K562 (cell line): ENCODE data around the gene PTPRR.

Experiments
- CREM ChIP-seq: IDR thresholded peaks from 2 replicates; pipeline ENCODE4 v1.6.1; 2014; ENCODE audit warnings: antibody characterized with exemption, low read depth
- CTCF ChIP-seq, 3 experiments: IDR thresholded peaks in 2 of 3; conservative IDR thresholded peaks in 1 of 3; 2 replicates each; pipeline ENCODE4 v1.5.1; 2011 to 2012; ENCODE audit warnings: low read length in 3 of 3, mild to moderate bottlenecking in 3 of 3, control low read depth in 2 of 3, improper control_type of control experiment in 1 of 3, inconsistent platforms in 1 of 3, low read depth in 1 of 3, mixed read lengths in 1 of 3, moderate library complexity in 1 of 3; ENCODE audit not compliant: insufficient read depth in 2 of 3
- E2F5 ChIP-seq: sonication (generic); formaldehyde crosslinking; IDR thresholded peaks from 2 replicates; pipeline ENCODE4 v1.8.0; 2022; ENCODE audit warnings: mild to moderate bottlenecking, missing genetic modification reagents
- ELK1 ChIP-seq: sonication (generic); formaldehyde crosslinking; IDR thresholded peaks from 2 replicates; pipeline ENCODE4 v1.8.1; 2022; ENCODE audit warnings: missing genetic modification reagents
- EZH2 ChIP-seq: IDR thresholded peaks from 2 replicates; pipeline ENCODE4 v1.6.1; 2012; ENCODE audit warnings: low read depth, mild to moderate bottlenecking, inconsistent platforms, low read length, borderline replicate concordance
- IRF2 ChIP-seq: sonication (generic); formaldehyde crosslinking; IDR thresholded peaks from 2 replicates; pipeline ENCODE4 v1.8.1; 2022; ENCODE audit warnings: mild to moderate bottlenecking, missing genetic modification reagents
- MAX ChIP-seq: sonication (generic); formaldehyde crosslinking; IDR thresholded peaks from 2 replicates; pipeline ENCODE4 v1.9.0; 2022; ENCODE audit warnings: mild to moderate bottlenecking, missing genetic modification reagents
- POLR2AphosphoS5 ChIP-seq: IDR thresholded peaks from 2 replicates; pipeline ENCODE4 v1.6.1; 2011; ENCODE audit warnings: mild to moderate bottlenecking, low read depth, low read length, moderate library complexity; ENCODE audit not compliant: control insufficient read depth, insufficient read depth
- REST ChIP-seq, 2 experiments: fragments of 450-650 bp; formaldehyde crosslinking in 1 of 2; IDR thresholded peaks; 2 replicates each; pipeline versions ENCODE4 v1.4.0 to v1.6.1; 2014 to 2020; ENCODE audit warnings: mild to moderate bottlenecking in 2 of 2, borderline replicate concordance in 1 of 2, low read depth in 1 of 2
- STAT6 ChIP-seq: sonication (generic); formaldehyde crosslinking; IDR thresholded peaks from 2 replicates; pipeline ENCODE4 v1.8.1; 2023; ENCODE audit warnings: mild to moderate bottlenecking, missing genetic modification reagents

GRCh38 chr12:70853326-70853725, 67.2 kb downstream of the PTPRR start:
- TF ChIP-seq CTCF (IDR thresholded peaks at IDR 0.05 in 2 of 3, conservative IDR thresholded peaks at IDR 0.05 in 1 of 3; ENCODE audit: insufficient read depth in 2 of 3, low read depth in 1 of 3, low read length in 3 of 3) (no peak), REST (IDR thresholded peaks at IDR 0.05; ENCODE audit: borderline replicate concordance) (no peak), REST (CRISPR knock-in tag; IDR thresholded peaks at IDR 0.05; ENCODE audit: low read depth) (no peak), MAX (no peak), E2F5 (no peak), CREM (no peak), IRF2 (no peak), EZH2 (no peak), STAT6 (CRISPR knock-in tag) (no peak), ELK1 (CRISPR knock-in tag) (no peak), POLR2AphosphoS5 (no peak)
